ENCODE data around the gene MAPKAPK2. TPM values are rescaled to one million over a fixed set of nuclear protein-coding genes. Genes with fewer than 3 reads are reported as not detected.

Gene MAPKAPK2
- total RNA-seq, 1 donor from 2014 or later: 64.2 TPM

DNA sequence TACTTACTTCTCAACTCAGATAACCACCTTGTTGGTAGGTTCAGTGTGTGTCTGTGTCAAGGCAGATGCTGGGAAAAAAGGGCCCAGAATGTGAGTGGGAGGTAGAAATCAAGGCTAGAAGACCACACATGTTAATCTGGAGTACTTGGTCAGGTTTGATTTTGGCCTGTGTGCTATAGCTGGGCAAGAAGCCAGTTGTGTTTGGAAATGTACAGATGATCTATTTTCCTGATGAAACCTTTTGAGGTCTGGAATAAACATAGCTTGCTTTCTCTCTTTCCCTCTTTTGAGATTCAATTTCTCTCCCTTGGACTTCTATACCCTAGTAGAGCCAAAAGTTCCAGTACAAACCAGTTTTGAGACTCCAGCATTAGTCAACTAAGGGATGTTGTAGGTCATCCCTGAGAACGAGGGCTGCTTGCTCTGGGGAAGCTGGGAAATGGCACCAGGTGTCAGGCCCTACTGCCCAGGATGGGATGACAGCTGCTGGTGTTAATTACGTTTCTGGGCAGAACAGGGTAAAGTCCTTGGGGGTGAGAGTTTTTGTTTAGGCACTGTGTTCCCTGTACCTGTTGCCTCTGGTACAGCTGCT lies 15.8 kb downstream of the MAPKAPK2 start:
- no peak for DNase-seq (ENCODE audit: extremely low read depth, low read depth, low spot score)

GRCh38 chr1:206702260-206702659 lies 17.6 kb downstream of the MAPKAPK2 start:
- DNase-seq (ENCODE audit: extremely low read depth, low read depth, low spot score): no peak

GRCh38 chr1:206702803-206703202 lies 18.1 kb downstream of the MAPKAPK2 start:
- no peak for DNase-seq (ENCODE audit: extremely low read depth, low read depth, low spot score)

DNA sequence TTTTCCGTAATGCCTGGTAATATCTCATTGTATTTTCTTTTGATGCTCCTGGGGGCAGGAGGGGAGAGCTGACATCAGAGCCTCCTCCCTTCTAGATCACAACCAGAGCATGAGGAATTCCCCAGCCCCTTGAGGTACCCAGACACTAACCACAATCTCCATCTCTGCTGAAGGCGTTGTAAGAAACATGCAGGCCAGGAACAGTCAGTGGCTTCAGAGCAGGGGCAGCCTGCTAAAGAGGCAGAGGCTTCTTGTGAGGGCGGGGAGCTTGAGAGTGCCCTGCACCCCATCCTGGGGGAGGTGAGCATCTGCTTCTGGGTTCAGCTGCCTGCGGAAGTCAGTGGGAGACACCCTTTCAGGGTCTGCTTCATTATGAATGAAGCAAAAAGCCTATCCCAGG lies 19.0 kb downstream of the MAPKAPK2 start:
- DNase-seq (ENCODE audit: extremely low read depth, low read depth, low spot score): no peak

DNA sequence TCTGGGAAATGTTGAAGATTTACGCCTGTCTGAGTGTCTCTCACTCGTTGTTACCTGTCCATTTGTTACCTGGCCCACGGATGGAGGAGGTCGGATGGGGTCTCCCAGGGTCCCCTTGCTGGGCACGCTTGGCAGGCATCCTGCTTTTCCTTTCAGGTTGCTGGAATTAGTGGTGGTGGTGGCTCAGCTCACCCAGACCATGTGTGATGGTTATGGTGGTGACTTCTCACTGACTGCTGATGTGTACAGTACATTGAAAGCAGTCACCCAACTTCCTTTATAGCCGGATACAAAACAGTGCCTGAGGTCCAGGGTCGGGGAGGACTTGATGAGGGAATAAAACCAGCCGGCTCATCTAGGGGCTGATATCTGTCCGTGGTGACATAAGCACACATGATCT lies 19.5 kb downstream of the MAPKAPK2 start:
- DNase-seq (ENCODE audit: extremely low read depth, low read depth, low spot score): no peak

GRCh38 chr1:206705191-206705590 lies 20.5 kb downstream of the MAPKAPK2 start:
- DNase-seq (ENCODE audit: extremely low read depth, low read depth, low spot score): no peak

DNA sequence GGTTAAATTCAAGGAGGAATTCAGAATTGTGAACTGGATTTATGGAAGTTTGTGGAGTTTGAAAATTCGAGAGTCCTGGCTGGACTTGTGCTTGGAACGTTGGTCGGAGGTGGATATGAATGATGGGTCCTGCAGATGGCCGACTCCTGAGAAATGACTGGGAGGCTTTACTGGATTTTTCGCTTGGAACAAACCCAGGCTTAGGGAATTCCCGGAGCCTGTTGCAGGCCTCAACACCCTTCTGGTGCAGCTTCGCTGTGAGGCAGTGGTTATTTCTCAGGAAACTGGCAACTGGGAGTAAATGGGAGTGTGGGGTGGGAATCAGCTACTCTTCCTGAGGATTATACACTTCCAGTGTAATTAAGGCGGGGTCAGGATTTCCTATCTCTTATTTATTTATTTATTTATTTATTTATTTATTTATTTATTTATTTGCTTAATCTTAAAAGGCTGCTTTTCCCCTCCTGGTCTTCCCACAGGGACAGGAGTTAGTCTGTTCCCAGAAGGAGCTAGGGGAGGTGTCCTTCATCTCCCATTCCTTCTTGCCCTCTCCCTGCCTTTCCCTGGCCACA lies 21.1 kb downstream of the MAPKAPK2 start:
- DNase-seq (ENCODE audit: extremely low read depth, low read depth, low spot score): no peak

DNA sequence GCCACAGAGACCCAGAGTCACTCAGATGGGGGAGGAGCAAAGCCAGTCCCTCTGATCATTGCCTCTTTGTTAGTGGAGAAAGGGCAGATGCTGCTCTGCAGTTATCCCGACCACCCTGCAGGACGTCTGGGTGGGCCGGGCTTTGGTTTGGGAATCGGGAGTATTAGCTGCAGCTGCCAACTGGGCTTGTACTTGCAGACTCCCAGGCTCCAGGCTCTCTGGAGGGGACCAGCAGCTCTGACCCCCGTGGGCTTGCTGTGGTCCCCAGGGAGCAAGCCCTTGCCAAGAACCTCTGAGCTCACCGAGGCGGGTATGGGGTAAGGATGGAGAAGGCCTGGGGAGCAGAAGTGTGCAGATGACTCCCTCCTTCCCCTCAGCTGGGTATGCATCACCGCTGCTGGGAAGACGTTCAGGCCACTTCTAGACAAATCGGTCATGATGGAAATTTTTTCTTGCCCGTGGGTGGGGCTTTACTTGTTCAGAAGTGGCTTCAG lies 21.6 kb downstream of the MAPKAPK2 start:
- DNase-seq (ENCODE audit: extremely low read depth, low read depth, low spot score): no peak

DNA sequence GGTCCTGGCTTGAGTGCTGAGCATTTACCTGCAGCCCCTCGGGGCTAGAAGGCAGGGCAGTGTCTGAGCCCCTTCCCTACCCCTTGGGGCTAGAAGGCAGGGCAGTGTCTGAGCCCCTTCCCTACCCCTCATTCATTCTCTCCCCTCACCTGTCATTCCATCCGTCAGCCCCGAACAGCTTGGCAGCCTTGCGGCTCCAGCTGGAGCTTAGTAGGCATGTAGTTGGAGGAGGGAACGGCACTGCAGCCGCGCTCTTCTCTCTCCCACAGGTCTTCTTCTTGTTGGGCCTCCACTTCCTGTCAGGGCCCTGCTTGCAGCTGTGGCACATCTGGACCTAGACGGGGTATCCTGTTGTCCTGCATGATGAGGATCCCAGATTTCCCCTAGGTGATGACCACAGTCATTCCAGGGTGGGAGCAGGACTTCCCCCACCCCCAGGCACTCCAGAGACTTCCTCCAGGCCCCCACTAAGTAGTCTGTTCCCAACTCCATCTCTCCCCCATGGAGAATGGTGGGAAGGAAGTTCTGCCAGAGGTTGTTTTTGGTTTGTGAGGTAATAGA lies 22.2 kb downstream of the MAPKAPK2 start:
- DNase-seq (ENCODE audit: extremely low read depth, low read depth, low spot score): no peak

DNA sequence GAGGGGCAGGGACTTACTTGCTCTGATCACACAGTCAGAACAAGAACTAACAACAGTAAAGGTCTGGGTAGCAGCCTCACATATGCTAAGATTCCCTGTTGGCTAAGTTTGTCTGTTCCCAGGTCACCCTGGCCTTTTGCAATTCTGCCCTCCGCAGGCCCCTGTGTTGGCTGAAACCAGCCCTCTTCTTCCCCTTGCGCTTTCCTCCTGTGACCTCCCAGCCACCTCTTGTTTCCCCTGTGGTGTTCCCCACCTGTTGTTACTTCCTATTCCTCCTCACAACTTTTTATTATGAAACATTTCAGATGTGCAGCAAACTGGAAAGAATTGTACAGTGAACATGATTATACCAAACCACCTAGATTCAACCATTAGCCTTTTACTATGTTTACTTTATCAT lies 23.4 kb downstream of the MAPKAPK2 start:
- DNase-seq (ENCODE audit: extremely low read depth, low read depth, low spot score): no peak

GRCh38 chr1:206708882-206709281 lies 24.2 kb downstream of the MAPKAPK2 start:
- DNase-seq (ENCODE audit: extremely low read depth, low read depth, low spot score): no peak

DNA sequence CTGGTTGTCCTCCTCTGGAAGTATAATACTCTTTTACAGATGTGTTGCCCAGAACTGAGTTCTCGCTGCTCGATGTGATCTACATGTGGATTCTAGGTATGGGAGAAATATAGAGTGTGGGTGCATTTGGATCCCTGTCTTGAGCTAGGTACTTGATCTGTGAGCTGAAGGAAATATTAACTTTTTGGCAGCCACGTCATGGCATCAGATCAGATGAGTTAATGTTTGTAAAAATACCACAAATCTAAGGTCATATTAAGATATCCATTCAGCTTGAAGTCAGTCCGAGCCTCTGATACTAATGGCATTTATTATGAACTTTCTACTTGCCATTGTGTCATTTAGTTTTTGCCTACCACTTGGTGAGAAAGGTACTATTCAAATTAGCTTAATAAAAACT lies 24.6 kb downstream of the MAPKAPK2 start:
- no peak for DNase-seq (ENCODE audit: extremely low read depth, low read depth, low spot score)

DNA sequence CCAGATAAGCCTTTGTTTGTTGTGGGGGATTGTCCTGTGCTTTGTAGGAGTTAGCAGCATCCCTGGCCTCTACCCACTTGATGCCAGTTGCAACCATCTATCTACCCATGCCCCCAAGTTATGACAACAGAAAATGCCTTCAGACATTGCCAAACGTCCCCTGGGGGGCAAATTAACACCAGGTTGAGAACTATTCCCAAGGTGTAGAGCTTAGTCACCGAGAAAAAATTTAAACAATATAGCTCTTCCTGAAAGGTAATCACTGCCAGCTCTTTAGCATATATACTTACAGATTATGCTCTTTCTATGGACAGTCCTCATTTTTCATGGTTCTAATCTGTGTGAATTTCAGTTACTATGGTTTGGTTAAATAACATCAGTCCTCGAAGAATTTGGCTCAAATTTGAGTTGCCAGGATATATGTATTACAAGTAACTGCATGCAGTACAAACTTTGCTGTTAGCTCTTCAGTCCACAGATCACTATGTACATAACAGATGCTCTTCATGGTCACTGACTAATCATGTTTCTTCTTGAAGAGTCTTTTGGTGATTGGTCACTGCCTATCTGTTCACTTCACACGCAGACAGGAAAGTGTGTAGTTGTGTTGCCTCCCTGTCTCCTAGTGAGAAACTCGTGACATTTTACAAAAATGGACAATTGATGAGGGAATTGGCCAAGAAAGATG lies 25.2 kb downstream of the MAPKAPK2 start:
- DNase-seq (ENCODE audit: extremely low read depth, low read depth, low spot score): no peak

GRCh38 chr1:206710460-206710823 lies 25.7 kb downstream of the MAPKAPK2 start:
- no peak for DNase-seq (ENCODE audit: extremely low read depth, low read depth, low spot score)

- no peak for DNase-seq (ENCODE audit: extremely low read depth, low read depth, low spot score)
Measured at GRCh38 chr1:206713070-206713469, 28.4 kb downstream of the MAPKAPK2 start.

DNA sequence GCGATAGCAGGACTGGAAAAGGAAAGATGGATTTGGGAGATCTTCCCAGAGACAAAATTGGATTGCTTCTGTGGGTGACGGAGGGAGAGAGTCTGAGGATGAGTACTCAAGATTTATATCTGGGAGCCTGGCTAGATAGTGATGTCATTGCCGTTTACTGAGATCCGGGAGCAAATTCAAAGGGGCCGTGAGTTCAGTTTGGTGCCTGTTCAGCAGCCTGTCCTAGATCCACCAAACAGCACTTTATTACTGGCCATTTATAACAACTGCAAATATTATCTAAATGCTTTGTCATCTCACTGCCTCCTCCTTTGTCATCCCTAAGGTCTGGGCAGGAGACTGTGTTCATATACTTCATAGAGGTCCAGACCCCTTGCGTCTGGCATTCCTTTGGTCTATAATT lies 29.2 kb downstream of the MAPKAPK2 start:
- DNase-seq (ENCODE audit: extremely low read depth, low read depth, low spot score): no peak

- no peak for DNase-seq (ENCODE audit: extremely low read depth, low read depth, low spot score)
Measured at GRCh38 chr1:206714331-206715058, 29.8 kb downstream of the MAPKAPK2 start.

DNA sequence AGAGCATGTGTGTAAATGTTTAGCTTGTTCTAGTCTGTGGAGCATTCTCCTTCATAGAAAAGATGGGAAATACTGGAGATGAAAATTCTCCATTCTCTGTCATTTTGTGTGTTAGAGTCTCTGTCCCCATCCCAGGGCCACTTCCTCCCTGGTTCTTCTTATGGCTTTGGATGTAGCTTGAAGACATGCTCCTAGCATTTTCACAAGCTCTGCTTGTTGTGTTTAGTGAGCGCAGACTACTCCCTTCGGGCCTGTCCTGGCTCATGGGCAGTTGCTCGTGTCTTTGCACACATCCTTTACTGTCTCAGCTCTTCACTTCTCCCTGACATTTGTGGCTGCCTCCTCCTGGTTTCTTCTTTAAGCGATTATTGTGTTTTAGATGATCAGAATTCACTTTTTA lies 30.4 kb downstream of the MAPKAPK2 start:
- DNase-seq (ENCODE audit: extremely low read depth, low read depth, low spot score): no peak

DNA sequence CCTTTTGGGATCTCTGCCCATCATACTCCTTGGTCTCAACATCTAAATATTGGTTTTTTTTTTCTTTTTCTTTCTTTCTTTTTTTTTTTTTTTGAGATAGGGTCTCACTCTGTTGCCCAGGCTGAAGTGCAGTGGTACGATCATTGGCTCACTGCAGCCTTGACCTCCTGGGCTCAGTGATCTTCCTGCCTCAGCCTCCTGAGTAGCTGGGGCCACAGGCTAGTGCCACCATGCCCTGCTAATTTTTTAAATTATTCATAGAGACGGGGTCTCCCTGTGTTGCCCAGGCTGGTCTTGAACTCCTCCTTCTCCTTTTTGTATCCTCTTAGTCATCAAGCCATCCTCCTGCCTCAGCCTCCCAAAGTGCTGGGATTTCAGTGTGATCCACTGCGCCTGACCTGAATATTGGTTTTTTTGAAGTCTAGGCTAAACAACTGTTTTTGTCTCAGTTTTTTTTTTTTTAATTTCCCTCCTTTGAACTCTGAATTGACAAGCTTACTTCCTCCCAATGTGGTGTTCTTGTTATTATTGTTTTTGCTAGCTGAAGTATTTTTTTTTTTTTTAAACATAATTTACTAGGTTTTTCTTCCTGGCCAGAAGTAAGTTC lies 30.9 kb downstream of the MAPKAPK2 start:
- DNase-seq (ENCODE audit: extremely low read depth, low read depth, low spot score): no peak

DNA sequence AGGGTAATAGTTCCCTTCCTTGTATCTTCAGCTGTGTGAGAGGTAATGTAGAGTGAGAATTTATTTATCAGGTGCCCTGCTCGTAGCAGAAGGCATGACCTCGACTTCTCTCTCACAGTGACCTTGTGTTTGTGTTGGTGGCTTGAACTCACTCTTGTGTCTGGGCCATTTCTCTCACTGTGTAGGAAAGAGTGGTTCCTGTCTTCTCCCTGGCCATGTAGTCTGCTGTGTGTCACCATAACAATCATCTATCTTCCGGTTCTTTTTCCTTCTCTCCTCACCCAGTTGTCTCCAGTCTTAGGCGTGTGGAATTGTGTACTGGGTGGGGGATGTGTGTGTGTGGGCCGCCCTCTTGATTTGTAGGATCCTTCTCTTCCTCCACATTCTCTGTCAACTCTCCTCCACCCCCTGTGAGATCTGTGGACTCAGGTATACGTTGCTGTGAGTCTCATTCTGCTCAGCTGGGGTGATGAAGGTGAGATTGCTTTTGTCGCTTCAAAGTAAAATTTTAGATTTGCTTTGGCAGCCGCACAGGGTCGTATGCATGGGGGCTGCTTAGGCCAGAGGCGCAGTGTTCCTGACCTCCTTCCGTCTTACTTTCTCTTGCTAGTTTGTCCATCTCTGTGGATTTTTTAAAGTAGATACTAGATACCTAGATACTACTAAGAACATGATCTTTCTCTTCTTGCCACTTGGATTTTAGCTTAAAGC lies 31.6 kb downstream of the MAPKAPK2 start:
- no peak for DNase-seq (ENCODE audit: extremely low read depth, low read depth, low spot score)
